K562 (cell line): Measurements from ENCODE around the gene MAP2. TPM values are rescaled to one million over a fixed set of nuclear protein-coding genes. Genes with fewer than 3 reads are reported as not detected.

ENCODE experiments used
- ATAC-seq: fragments of 200-7000 bp; cut with Tn5 transposase; 3 replicates; pipeline ENCODE4 v1.9.1; 2020; ENCODE audit warnings: moderate library complexity
- BruUV-seq: library from RNA; stranded (reverse); fragments of 400-500 nt; replicated peaks from 2 replicates; lab custom pipeline; 2021; lab: Mats Ljungman, UMichigan
- CTCF ChIA-PET: fragments of 300-600 bp; formaldehyde crosslinking; extraction: SDS; loops from one replicate; lab custom pipeline; 2021; ENCODE audit warnings: low intra/inter-chr PET ratio; lab: Yijun Ruan, JAX
- POLR2A ChIA-PET: fragments of 300-600, 350-650 bp; sonication (Branson Sonifier 250); formaldehyde crosslinking; extraction: SDS; loops from one replicate; lab custom pipeline; 2021; ENCODE audit warnings: antibody characterized with exemption, inconsistent platforms; lab: Yijun Ruan, JAX
- DNase-seq, 4 experiments: peaks; one replicate each; pipeline versions ENCODE4 v3.0.0 to v3.0.0-alpha.2; 2011 to 2018; ENCODE audit warnings: low spot score in 3 of 4, mixed read lengths in 3 of 4; ENCODE audit errors: extremely low read depth in 1 of 4
- FAIRE-seq: peaks from 2 replicates; lab custom pipeline; 2011; peaks lifted over from hg19 to GRCh38; lab: Jason Lieb, UNC
- H2AFZ ChIP-seq: 2 replicates; pipeline ENCODE4 v1.6.0; 2011; ENCODE audit warnings: low read depth, low read length, control low read depth, inconsistent platforms
- H3K27ac ChIP-seq: fragments of 200-600 bp; 3 replicates; pipeline ENCODE4 v1.8.0; 2011; ENCODE audit warnings: low read depth, mild to moderate bottlenecking, control low read depth, inconsistent platforms, low read length, moderate library complexity, mixed read lengths; ENCODE audit errors: extremely low read depth
- H3K27me3 ChIP-seq, 2 experiments: fragments of 300-600 bp in 1 of 2; 2 replicates in 1 of 2; 3 replicates in 1 of 2; pipeline versions ENCODE4 v1.6.0 to v1.8.0; 2011; ENCODE audit warnings: inconsistent platforms in 2 of 2, low read length in 2 of 2, mild to moderate bottlenecking in 1 of 2, mixed read lengths in 1 of 2, moderate library complexity in 1 of 2; ENCODE audit not compliant: control insufficient read depth in 2 of 2, insufficient read depth in 2 of 2
- H3K36me3 ChIP-seq: fragments of 300-600 bp; 3 replicates; pipeline ENCODE4 v1.8.0; 2011; ENCODE audit warnings: mild to moderate bottlenecking, low read length, inconsistent platforms; ENCODE audit not compliant: control insufficient read depth, insufficient read depth
- H3K4me1 ChIP-seq, 2 experiments: fragments of 200-600 bp in 1 of 2; replicated peaks in 1 of 2; 2 replicates in 1 of 2; 3 replicates in 1 of 2; pipeline versions ENCODE4 v1.5.1 to v1.8.0; 2011; ENCODE audit warnings: inconsistent platforms in 2 of 2, low read length in 2 of 2, mild to moderate bottlenecking in 1 of 2, mixed read lengths in 1 of 2, moderate library complexity in 1 of 2; ENCODE audit not compliant: control insufficient read depth in 2 of 2, insufficient read depth in 2 of 2
- H3K4me2 ChIP-seq: 2 replicates; pipeline ENCODE4 v1.6.1; 2011; ENCODE audit warnings: low read length, control low read depth, inconsistent platforms, mixed read lengths; ENCODE audit not compliant: insufficient read depth
- H3K4me3 ChIP-seq: fragments of 200-600 bp; sonication (generic), shearing (Covaris generic); 2 replicates; pipeline ENCODE4 v1.5.1; 2016; ENCODE audit warnings: control low read depth, inconsistent platforms
- H3K79me2 ChIP-seq: fragments of 200-600 bp; 3 replicates; pipeline ENCODE4 v1.8.0; 2011; ENCODE audit warnings: low read length, inconsistent platforms; ENCODE audit not compliant: control insufficient read depth, insufficient read depth
- H3K9ac ChIP-seq, 2 experiments: 2 replicates each; pipeline versions ENCODE4 v1.6.0 to v1.6.1; 2011; ENCODE audit warnings: low read depth in 2 of 2, low read length in 2 of 2, control low read depth in 1 of 2, inconsistent platforms in 1 of 2, mild to moderate bottlenecking in 1 of 2, mixed read lengths in 1 of 2; ENCODE audit not compliant: insufficient read depth in 1 of 2
- H3K9me1 ChIP-seq: one replicate; pipeline ENCODE4 v1.6.0; 2011; ENCODE audit warnings: inconsistent platforms, mild to moderate bottlenecking, low read length, moderate library complexity; ENCODE audit not compliant: control insufficient read depth, insufficient read depth
- H3K9me3 ChIP-seq: replicated peaks from 2 replicates; pipeline ENCODE4 v1.5.1; 2011; ENCODE audit warnings: low read depth, low read length, inconsistent platforms; ENCODE audit not compliant: control insufficient read depth, insufficient read depth
- H4K20me1 ChIP-seq: replicated peaks from 2 replicates; pipeline ENCODE4 v1.6.1; 2011; ENCODE audit warnings: low read length, inconsistent platforms, mixed read lengths; ENCODE audit not compliant: control insufficient read depth, insufficient read depth
- CBFA2T2 ChIP-seq: fragments of 450-650 bp; conservative IDR thresholded peaks from 2 replicates; pipeline ENCODE4 v1.6.1; 2017; ENCODE audit warnings: mild to moderate bottlenecking
- CREM ChIP-seq: IDR thresholded peaks from 2 replicates; pipeline ENCODE4 v1.6.1; 2014; ENCODE audit warnings: antibody characterized with exemption, low read depth
- CTBP1 ChIP-seq: fragments of 450-650 bp; IDR thresholded peaks from 2 replicates; pipeline ENCODE4 v1.6.1; 2016; ENCODE audit warnings: borderline replicate concordance
- HDAC8 ChIP-seq: fragments of 450-650 bp; IDR thresholded peaks from 2 replicates; pipeline ENCODE4 v1.6.1; 2016; ENCODE audit warnings: mild to moderate bottlenecking, missing genetic modification characterization, moderate library complexity, missing compliant biosample characterization
- KLF1 ChIP-seq: fragments of 450-650 bp; IDR thresholded peaks from 2 replicates; pipeline ENCODE4 v1.6.1; 2016; ENCODE audit warnings: missing genetic modification characterization, missing compliant biosample characterization
- MYBL2 ChIP-seq, 2 experiments: fragments of 450-650 bp in 1 of 2; sonication (generic) in 1 of 2; formaldehyde crosslinking in 1 of 2; IDR thresholded peaks; 2 replicates each; pipeline versions ENCODE4 v1.6.1 to v1.8.1; 2017 to 2022; ENCODE audit warnings: borderline replicate concordance in 1 of 2, inconsistent platforms in 1 of 2, low read depth in 1 of 2, mild to moderate bottlenecking in 1 of 2, missing genetic modification reagents in 1 of 2, moderate library complexity in 1 of 2
- PTBP1 ChIP-seq: fragments of 200-400 bp; formaldehyde crosslinking; IDR thresholded peaks from 2 replicates; pipeline ENCODE4 v1.6.1; 2017; ENCODE audit warnings: low read depth, low read length
- SMARCE1 ChIP-seq: fragments of 450-650 bp; IDR thresholded peaks from 2 replicates; pipeline ENCODE4 v1.7.1; 2016; ENCODE audit warnings: mild to moderate bottlenecking
- U2AF1 ChIP-seq: fragments of 200-400 bp; formaldehyde crosslinking; optimal IDR thresholded peaks from 2 replicates; pipeline ENCODE3; 2017; ENCODE audit warnings: mild to moderate bottlenecking, low read depth, low read length, moderate library complexity
- ZC3H8 ChIP-seq: fragments of 450-650 bp; IDR thresholded peaks from 2 replicates; pipeline ENCODE4 v1.6.1; 2017
- ZNF239 ChIP-seq: fragments of 250-450 bp; sonication (Bioruptor Pico); IDR thresholded peaks from 2 replicates; pipeline ENCODE4 v1.4.0; 2020; ENCODE audit warnings: mild to moderate bottlenecking
- ZNF274 ChIP-seq: IDR thresholded peaks from 2 replicates; pipeline ENCODE4 v1.6.1; 2011; ENCODE audit warnings: low read depth, mild to moderate bottlenecking, low read length, moderate library complexity, borderline replicate concordance
- ZNF589 ChIP-seq: fragments of 200-800 bp; sonication (Bioruptor generic); IDR thresholded peaks from 2 replicates; pipeline ENCODE4 v1.6.1; 2016; ENCODE audit warnings: low read depth, missing genetic modification characterization, missing compliant biosample characterization
- WGBS: fragments of 100-300 bp; shearing (Covaris generic); methylation state at CpG from one replicate; pipeline ENCODE4 v1.1.6; 2016; ENCODE audit warnings: low coverage, mixed read lengths; ENCODE audit not compliant: insufficient coverage; ENCODE audit errors: missing lambda C conversion rate; 5-methylcytosine and 5-hydroxymethylcytosine counted together
- in situ Hi-C: fragments of 300-500 bp; cut with MboI; formaldehyde crosslinking; loops from 4 replicates; pipeline ENCODE4 v1.15.0; 2018; ENCODE audit warnings: inconsistent platforms, mixed read lengths
- intact Hi-C: fragments of 100-400 bp; cut with micrococcal nuclease; formaldehyde crosslinking; loops from 2 replicates; pipeline ENCODE4 v1.14.2; 2022
- polyA plus RNA-seq, 8 experiments: library from polyadenylated mRNA; depleted of rRNA in 4 of 8; stranded (reverse) in 5 of 8; unstranded in 3 of 8; fragments of >200 nt; fragmentation: Nextera tagmentation in 2 of 8; fragmentation: Illumina TruSeq in 1 of 8; extraction: Ambion mirVana in 2 of 8; extraction: Trizol in 1 of 8; gene quantifications; 2 replicates each; pipeline versions ENCODE4 v1.2.1 to v1.2.3, GENCODE V29; 2011 to 2014; ENCODE audit warnings: inconsistent platforms in 1 of 8, missing spikeins in 1 of 8
- total RNA-seq, 7 experiments: library from RNA; depleted of rRNA in 6 of 7; stranded (reverse); fragments of >200 nt in 6 of 7; fragmentation: Illumina TruSeq in 2 of 7; extraction: Trizol in 2 of 7; gene quantifications; 2 replicates each; pipeline versions ENCODE4 v1.2.1 to v1.2.3, GENCODE V29; 2011 to 2021; ENCODE audit warnings: low replicate concordance in 1 of 7
- TF ChIP-seq, protein P1 (sequence below): IDR thresholded peaks from 2 replicates; pipeline ENCODE4 v1.6.1; 2011; ENCODE audit warnings: borderline replicate concordance, low read depth, mild to moderate bottlenecking, moderate library complexity, low read length; ENCODE audit not compliant: insufficient read depth, poor library complexity, severe bottlenecking

The MAP2 gene
- total and polyA plus RNA-seq, 9 of the 15 experiments (the other 6 are each of a cell fraction or from before 2014, with no cell fraction given) = 0.13 TPM; not detected in 8

- TF ChIP-seq, protein P1, sequence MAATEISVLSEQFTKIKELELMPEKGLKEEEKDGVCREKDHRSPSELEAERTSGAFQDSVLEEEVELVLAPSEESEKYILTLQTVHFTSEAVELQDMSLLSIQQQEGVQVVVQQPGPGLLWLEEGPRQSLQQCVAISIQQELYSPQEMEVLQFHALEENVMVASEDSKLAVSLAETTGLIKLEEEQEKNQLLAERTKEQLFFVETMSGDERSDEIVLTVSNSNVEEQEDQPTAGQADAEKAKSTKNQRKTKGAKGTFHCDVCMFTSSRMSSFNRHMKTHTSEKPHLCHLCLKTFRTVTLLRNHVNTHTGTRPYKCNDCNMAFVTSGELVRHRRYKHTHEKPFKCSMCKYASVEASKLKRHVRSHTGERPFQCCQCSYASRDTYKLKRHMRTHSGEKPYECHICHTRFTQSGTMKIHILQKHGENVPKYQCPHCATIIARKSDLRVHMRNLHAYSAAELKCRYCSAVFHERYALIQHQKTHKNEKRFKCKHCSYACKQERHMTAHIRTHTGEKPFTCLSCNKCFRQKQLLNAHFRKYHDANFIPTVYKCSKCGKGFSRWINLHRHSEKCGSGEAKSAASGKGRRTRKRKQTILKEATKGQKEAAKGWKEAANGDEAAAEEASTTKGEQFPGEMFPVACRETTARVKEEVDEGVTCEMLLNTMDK = no peak
- TF ChIP-seq HDAC8 (no peak), PTBP1 (no peak), KLF1 (tag) (no peak), ZNF239 (CRISPR knock-in tag) (no peak), ZC3H8 (no peak)
Measured at GRCh38 chr2:209696836-209697711, 273.2 kb downstream of the MAP2 start (continued).

DNA sequence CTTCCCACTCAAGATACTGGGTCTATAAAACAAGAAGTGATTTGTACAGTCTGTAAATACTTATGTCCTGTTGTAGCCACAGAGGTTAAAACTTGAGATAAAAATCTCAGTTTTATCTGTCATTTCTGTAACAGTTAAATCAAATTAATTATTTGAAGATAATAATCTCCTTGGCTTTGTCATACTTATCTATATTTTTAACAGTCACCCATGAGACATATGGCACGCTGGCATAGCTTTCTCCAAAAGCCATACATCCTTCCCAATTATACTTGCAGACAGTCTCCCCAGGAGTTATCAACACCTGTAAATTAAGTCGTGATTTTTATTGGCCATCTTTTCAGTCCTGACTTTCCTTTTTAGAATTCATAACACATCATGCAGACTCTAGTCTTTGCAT, 278.9 kb downstream of the MAP2 start:
- Histone ChIP-seq H3K27ac (no peak overlapping the region), H3K9me3 (no peaks in the 10 kb centered on the region), H3K36me3 (no peaks in the 10 kb centered on the region), H2AFZ (no peak overlapping the region), H3K9ac (no peak overlapping the region), H3K27me3 (no peaks in the 10 kb centered on the region), H3K4me2 (no peak overlapping the region), H3K4me3 (no peak overlapping the region), H3K9me1 (no peaks in the 10 kb centered on the region), H3K79me2 (no peaks in the 10 kb centered on the region), H3K4me1 (no peaks in the 10 kb centered on the region), H4K20me1 (no peaks in the 10 kb centered on the region)
- WGBS = 0% methylated on average over 2 of the region's 2 CpGs
- FAIRE-seq = no peak
- DNase-seq = no peak
- in situ Hi-C loops = no loop called here
- TF ChIP-seq CBFA2T2 (no peak), U2AF1 (no peak), ZNF274 (no peak), CREM (no peak), SMARCE1 (no peak), CTBP1 (no peak), MYBL2 (IDR thresholded peaks at IDR 0.05; ENCODE audit: low read depth) (no peak), MYBL2 (CRISPR knock-in tag; IDR thresholded peaks at IDR 0.05; ENCODE audit: borderline replicate concordance) (no peak), ZNF589 (CRISPR knock-in tag) (no peak)
- CTCF ChIA-PET = no interaction called here
- intact Hi-C loops = no loop called here
- no peak for ATAC-seq
- no TSS peak for BruUV-seq
- POLR2A ChIA-PET = no interaction called here
